Measurements from ENCODE around the gene NPFFR1. TPM values are rescaled to one million over a fixed set of nuclear protein-coding genes. Genes with fewer than 3 reads are reported as not detected.
A peak's percentile ranks its signal among the peaks of the same experiment; 100 is the strongest.

NPFFR1 gene
- total RNA-seq, 1 experiment from 2014 or later: not detected

- no peak for DNase-seq (ENCODE audit: low read depth)
These were observed 32.0 kb upstream of the NPFFR1 start for GRCh38 chr10:70315815-70316214.

- no peak for DNase-seq (ENCODE audit: low read depth)
These were observed 31.5 kb upstream of the NPFFR1 start for GRCh38 chr10:70315276-70315675.

DNA sequence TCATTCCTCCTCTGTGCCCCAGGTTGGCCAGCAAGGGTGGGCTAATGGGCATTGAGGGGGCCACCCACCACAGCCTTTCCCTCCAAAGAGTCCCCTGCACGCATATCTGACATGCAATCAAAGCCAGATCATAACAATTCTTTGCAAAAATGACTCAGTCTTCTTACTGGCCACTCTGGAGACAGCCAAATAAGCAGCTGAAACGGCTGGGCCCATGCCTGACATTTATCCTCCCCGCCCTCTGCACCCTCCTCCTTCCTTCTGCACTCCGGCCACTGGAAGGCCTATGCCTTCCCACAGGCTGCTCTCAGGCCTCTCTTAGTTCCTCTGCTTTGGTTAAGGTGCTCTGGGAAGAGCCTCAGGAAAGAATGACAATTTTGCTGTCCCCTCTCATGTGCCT, 29.2 kb upstream of the NPFFR1 start:
- DNase-seq (ENCODE audit: low read depth): no peak

DNA sequence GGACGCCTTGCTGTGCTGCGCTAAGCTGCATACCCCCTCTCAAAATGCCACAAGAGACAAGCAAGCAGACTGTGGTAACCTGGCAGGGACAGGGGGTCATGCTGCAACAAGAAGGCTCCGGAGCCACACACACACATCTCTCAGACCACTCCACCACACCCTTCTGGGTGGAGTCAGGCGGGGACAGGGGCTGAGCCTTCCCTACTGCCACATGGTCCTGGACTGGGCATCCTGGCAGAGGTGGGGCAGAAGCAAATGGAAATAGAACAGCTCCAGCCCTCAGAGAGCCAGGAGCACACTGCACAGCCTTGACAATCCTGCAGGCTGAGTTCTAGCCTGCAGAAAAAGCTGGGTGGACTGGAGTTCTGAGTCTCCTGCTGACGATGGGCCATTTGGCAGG, 28.4 kb upstream of the NPFFR1 start:
- no peak for DNase-seq (ENCODE audit: low read depth)

DNA sequence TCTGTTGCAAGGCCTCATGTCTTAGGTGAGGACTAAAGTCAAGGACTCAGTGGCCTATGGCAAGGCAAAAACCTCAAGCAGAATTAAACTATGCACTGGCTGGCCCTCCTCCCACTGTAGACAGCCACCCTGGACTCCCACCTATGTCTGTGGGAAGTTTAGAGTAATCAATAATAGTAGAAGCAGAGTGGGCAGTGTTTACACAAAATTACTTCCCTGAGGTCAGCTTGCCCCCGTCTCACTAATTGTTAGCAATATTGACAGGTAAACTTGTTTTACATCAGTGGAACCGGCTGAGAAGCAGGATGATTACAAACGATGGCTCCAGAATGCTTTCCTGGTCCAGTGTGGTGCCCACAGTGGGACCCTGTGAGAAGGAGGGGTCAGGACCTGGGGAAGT, 27.9 kb upstream of the NPFFR1 start:
- no peak for DNase-seq (ENCODE audit: low read depth)

DNA sequence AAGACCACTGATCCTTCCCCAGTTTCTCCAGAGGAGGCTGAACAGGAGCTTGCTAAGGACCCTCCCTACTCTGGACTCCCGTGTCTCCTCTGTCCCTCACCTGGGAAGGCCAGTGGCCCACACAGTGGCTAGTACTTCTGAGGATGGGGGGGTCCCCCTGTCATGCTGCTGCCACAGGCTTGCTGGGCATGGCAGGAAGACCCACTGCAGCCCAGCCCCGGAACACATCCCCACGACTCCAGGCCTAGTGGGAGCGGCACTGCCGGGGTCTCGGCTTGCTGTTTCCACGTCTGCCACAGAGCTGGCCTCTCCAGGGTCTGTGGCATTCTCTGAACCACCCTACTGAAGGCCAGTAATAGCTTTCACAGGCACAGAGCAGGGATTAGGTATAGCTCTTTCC, 25.9 kb upstream of the NPFFR1 start:
- no peak for DNase-seq (ENCODE audit: low read depth)

DNA sequence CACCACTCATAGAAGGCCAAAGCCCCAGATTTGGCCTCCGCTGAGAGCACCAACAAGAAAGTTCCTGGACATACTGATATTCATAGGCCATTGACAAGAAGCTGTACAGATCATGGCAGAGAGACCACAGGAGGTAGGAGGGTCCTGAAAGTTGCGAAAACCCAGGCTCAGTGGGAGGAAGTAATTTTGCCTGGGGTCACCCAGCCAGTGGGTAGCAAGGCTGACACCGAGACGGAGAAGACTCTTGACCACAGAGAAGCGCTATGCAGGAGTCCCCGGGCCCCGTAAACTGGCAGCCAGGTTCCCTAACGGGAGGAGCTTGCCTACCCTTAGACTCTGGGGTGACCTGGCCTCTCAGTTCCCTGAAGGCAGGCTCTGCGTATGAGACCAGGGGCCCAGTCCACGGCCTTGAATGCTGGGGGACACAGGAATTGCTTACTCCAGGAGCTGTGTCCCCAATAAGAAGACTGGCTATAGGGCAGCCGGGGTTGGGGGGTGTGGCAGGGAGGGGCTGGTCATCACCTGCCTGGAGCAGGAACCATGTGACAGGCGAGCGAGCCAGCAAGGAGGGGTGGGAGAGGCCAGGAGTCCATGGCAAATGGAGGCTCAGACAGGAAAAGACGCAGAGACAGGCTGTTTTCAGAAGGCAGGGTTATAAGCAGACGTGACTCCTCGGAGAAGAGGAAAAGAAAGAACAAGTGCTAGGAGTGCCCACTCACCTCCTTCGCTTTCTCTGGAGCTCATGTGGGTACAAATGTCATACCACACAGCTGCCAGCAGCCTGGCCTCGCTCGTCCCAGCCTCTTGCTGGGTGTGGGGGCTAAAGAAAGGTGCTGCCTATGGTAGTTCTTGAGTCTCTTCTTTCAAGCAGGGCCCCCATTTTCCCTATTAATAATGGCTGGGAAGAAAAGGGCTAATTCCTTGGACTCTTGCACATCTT, 24.6 kb upstream of the NPFFR1 start:
- no peak for DNase-seq (ENCODE audit: low read depth)

GRCh38 chr10:70306886-70307520, 23.2 kb upstream of the NPFFR1 start:
- no peak for DNase-seq (ENCODE audit: low read depth)

DNA sequence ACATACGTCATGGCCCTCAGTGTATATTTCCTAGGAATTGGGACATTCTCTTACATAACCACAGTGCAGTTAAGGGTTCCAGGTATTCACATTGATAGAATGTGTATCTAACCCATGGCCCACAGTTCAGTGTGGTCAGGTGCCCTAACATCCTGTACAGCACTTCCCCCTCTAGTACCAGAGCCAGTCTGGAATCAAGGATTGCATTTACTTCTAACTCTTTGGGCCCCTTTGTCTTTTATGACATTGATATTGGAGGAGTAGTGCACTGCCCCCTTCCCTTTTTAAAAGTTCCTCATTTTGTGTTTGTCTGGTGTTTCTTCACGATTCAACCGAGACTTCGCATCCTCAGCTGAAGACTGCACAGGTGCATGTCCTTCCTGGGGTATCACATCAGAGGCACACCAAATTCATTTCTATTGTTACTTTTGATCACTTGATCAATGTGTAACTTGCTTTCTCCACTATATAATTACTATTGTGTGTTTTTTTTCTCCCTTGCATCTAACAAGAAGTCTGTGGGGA, 22.4 kb upstream of the NPFFR1 start:
- no peak for DNase-seq (ENCODE audit: low read depth)

- DNase-seq (ENCODE audit: low read depth): no peak
These were observed 19.9 kb upstream of the NPFFR1 start for GRCh38 chr10:70303730-70304129.

DNA sequence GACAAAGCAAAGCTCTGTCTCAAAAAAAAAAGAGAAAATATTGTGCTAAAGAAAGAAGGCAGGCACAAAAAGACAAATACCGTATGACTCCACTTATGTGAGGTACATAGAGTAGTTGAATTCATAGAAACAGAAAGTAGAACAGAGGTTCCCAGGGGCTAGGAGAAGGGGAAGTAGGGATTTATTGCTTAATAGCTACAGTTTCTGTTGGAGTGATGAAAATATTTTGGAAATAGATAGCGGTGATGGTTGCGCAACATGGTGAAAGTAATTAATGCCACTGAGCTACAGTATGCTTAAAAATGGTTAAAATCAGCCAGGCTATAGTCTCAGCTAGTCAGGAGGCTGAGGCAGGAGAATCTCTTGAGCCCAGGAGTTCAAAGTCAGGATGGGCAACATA, 18.5 kb upstream of the NPFFR1 start:
- DNase-seq (ENCODE audit: low read depth): no peak

- DNase-seq (ENCODE audit: low read depth): no peak
These were observed 17.2 kb upstream of the NPFFR1 start for GRCh38 chr10:70300908-70301597.

DNA sequence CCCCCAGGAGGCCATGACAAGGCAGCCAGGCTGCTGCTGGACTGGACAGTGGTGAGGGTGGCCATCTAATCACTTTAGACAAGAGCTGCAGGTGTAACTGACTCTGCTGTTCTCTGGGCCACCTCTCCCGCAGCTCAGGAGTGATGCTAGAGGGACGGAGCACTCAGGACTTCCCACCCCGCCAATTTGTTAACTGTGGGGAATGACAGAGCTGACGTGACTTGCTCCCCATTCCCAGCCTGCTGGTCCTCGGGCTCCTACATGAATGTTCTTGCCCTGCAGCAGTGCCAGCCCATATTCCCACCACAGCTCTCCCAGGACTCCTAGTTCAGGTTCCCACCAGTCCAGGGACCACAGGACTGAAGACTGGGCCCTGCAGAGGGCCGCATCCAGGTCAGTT, 16.7 kb upstream of the NPFFR1 start:
- DNase-seq (ENCODE audit: low read depth): no peak

DNA sequence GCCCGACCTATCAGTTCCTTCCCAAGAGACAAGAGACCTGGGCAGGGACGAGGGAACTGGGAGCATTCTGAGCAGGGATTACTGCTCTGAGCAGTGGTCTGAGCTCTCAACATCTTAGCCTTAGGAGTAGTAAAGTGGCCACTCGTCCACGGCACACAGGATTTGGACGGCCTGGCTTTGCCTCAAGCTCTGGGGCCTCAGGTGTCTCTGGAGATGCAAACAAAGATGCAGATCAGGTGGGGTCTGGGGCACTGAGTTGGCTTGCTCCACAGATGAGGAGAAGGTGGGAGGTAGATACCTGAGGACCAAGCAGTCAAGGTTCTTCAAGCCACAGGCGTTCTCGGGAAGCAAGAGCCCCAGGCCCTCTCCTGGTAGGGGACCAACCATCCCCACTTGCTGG, 16.1 kb upstream of the NPFFR1 start:
- no peak for DNase-seq (ENCODE audit: low read depth)

DNA sequence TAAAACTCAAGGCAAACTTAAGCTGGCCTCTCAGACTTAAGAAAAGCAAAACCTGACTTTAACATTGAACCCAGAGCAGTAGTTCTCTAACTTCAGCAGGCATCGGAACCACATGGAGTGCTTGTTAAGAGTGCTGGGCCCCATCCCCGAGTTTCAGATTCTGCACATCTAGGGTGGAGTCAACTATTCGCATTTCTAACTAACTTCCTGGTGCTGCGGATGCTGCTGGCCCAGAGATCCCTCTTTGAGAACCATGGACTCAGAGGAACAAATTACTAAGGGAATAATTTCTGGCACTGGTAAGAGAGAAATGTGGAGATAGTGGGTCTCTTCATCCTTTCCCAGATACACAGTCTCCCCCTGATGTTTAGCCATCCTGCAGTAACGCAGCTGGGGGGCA, 14.6 kb upstream of the NPFFR1 start:
- DNase-seq (ENCODE audit: low read depth): no peak

GRCh38 chr10:70297224-70297623, 13.4 kb upstream of the NPFFR1 start:
- DNase-seq (ENCODE audit: low read depth): no peak

DNA sequence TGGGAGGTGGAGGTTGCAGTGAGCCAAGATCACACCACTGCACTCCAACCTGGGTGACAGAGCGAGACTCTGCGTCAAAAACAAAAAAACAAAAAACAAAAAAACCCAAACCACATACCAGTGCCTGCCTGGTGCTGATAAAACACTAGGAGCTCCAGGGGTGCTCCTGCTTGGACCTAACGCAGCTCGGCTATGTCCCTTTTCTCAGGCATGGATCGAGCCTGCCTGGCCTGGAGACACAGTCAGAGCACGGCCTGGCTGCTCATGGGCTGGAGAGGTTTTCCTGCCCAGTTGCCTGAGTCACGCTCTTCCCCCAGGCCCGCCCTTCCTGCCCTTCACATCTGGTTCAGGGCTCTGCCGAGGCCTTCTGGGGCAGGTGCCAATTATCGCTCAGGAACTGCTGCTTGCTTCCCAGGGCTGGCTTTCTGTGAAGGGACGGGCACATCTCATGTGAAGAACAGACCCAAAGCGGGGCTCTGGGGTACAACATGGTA, 12.6 kb upstream of the NPFFR1 start:
- DNase-seq (ENCODE audit: low read depth): peak; percentile 90

DNA sequence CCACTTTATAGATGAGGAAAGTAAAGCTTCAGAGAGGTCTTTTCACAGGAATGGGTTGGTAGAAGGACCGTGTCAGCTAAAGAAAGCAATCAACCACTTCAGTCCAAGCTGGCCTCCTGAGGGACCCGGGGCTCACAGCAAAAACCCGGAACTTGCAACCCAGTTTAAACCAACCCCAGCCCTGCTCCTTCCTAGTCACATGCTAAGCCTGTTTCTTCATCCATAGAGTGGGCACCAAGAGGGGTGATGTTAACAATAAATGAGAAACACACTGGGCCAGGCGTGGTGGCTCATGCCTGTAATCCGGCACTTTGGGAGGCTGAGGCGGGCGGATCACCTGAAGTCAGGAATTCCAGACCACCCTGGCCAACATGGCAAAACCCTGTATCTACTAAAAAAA, 12.1 kb upstream of the NPFFR1 start:
- no peak for DNase-seq (ENCODE audit: low read depth)

GRCh38 chr10:70295321-70295720, 11.5 kb upstream of the NPFFR1 start:
- DNase-seq (ENCODE audit: low read depth): no peak

GRCh38 chr10:70293169-70293843, 9.5 kb upstream of the NPFFR1 start:
- no peak for DNase-seq (ENCODE audit: low read depth)

DNA sequence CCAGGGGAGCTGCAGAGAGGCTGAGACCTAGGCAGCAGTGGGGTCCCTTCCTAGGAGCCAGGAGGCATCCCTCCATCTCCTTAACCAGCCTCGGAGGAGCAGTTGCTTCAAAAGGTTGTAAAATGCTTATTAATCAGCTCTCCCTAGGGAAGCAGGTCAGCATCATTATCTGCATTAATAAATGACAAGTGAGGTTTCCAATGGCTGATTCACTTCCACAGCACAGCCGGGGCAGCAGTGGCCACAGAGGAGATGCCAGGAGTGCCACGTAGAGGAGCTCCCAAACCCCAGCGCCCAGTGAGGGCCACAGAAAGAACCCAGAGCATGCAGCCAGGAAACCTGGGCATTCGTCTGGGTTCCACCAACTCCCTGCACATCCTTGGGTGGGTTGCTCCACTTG, 8.2 kb upstream of the NPFFR1 start:
- DNase-seq (ENCODE audit: low read depth): no peak

DNA sequence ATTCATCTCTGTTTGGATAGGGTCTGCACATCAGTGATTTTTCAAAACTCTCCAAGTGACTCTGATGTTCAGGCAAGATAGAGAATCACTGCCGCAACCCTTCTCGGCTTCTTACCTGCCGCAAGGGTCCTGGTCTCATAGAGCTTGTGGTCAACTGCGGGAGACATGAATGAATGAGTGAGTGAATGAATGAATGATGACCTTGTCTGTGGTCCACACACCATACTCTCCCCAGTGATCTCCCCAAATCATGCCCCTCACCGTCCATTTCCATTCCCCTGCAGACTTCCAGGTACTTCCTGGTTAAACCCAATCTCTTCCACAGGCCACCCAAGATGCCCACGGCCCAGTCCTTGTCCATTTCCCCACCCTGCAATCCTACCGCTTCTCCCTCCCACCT, 5.9 kb upstream of the NPFFR1 start:
- DNase-seq (ENCODE audit: low read depth): no peak

Measured in RPMI7951 (cell line).